Neural progenitor cell (in vitro differentiated cells): Measurements from ENCODE around the gene RNF4. TPM values are rescaled to one million over a fixed set of nuclear protein-coding genes. Genes with fewer than 3 reads are reported as not detected.
A peak's percentile ranks its signal among the peaks of the same experiment; 100 is the strongest.
"Not testable (repeated sequence)": the region's sequence is repeated elsewhere in the genome, so short reads cannot be mapped to it uniquely, and the experiment has no call there.

Experiments used
- DNase-seq: peaks from one replicate; pipeline ENCODE4 v3.0.0-alpha.2; 2016; ENCODE audit warnings: low spot score
- H2AFZ ChIP-seq: fragments of 200-600 bp; sonication (generic); replicated peaks from 2 replicates; pipeline ENCODE4 v1.6.1; 2016; ENCODE audit warnings: antibody characterized with exemption
- H3F3A ChIP-seq: fragments of 200-600 bp; sonication (generic); 2 replicates; pipeline ENCODE4 v1.6.1; 2016; ENCODE audit warnings: antibody characterized with exemption, low read depth
- H3K27ac ChIP-seq: fragments of 200-600 bp; sonication (generic); 2 replicates; pipeline ENCODE4 v1.5.1; 2016; ENCODE audit warnings: mild to moderate bottlenecking
- H3K27me3 ChIP-seq: fragments of 200-600 bp; sonication (generic); 2 replicates; pipeline ENCODE4 v1.6.1; 2016; ENCODE audit warnings: mild to moderate bottlenecking, moderate library complexity
- H3K36me3 ChIP-seq: fragments of 200-600 bp; sonication (generic); 2 replicates; pipeline ENCODE4 v1.5.1; 2016
- H3K4me1 ChIP-seq: fragments of 200-600 bp; sonication (generic); 2 replicates; pipeline ENCODE4 v1.6.1; 2016; ENCODE audit warnings: mixed run types
- H3K4me2 ChIP-seq: fragments of 200-600 bp; sonication (generic); 2 replicates; pipeline ENCODE4 v1.6.1; 2016
- H3K4me3 ChIP-seq: fragments of 200-600 bp; sonication (generic); 2 replicates; pipeline ENCODE4 v1.5.1; 2016
- H3K79me2 ChIP-seq: fragments of 200-600 bp; sonication (generic); 2 replicates; pipeline ENCODE4 v1.6.1; 2016; ENCODE audit warnings: low read depth
- H3K9ac ChIP-seq: fragments of 200-600 bp; sonication (generic); 2 replicates; pipeline ENCODE4 v1.6.1; 2016
- H3K9me3 ChIP-seq: fragments of 200-600 bp; sonication (generic); 2 replicates; pipeline ENCODE4 v1.5.1; 2016; ENCODE audit warnings: low read depth
- H4K20me1 ChIP-seq: fragments of 200-600 bp; sonication (generic); 2 replicates; pipeline ENCODE4 v1.6.1; 2016; ENCODE audit warnings: low read depth
- H3K27ac Mint-ChIP-seq: 3 replicates; pipeline ENCODE4 v1.8.0; 2021; ENCODE audit warnings: mixed read lengths
- H3K27me3 Mint-ChIP-seq: 2 replicates; pipeline ENCODE4 v1.8.0; 2022; ENCODE audit warnings: low read depth, mild to moderate bottlenecking, inconsistent platforms, moderate library complexity, mixed read lengths; ENCODE audit not compliant: insufficient read depth
- H3K36me3 Mint-ChIP-seq: 3 replicates; pipeline ENCODE4 v1.8.0; 2021; ENCODE audit warnings: mixed read lengths
- H3K4me1 Mint-ChIP-seq: 3 replicates; pipeline ENCODE4 v1.8.0; 2021; ENCODE audit warnings: mixed read lengths
- H3K4me3 Mint-ChIP-seq: 3 replicates; pipeline ENCODE4 v1.8.0; 2021; ENCODE audit warnings: mild to moderate bottlenecking, moderate library complexity, mixed read lengths
- H3K9me3 Mint-ChIP-seq: 3 replicates; pipeline ENCODE4 v1.8.0; 2020; ENCODE audit warnings: mixed read lengths
- EZH2 ChIP-seq: fragments of 200-600 bp; sonication (generic); IDR thresholded peaks from 2 replicates; pipeline ENCODE4 v1.6.1; 2017; ENCODE audit warnings: antibody characterized with exemption, mild to moderate bottlenecking, moderate library complexity
- EZH2phosphoT487 ChIP-seq: fragments of 200-600 bp; sonication (generic); IDR thresholded peaks from 2 replicates; pipeline ENCODE4 v1.6.1; 2017; ENCODE audit warnings: antibody characterized with exemption
- total RNA-seq: library from RNA; depleted of rRNA; stranded (reverse); fragments of >200 nt; gene quantifications from 2 replicates; pipeline ENCODE4 v1.2.3, GENCODE V29; 2015; ENCODE audit warnings: low replicate concordance
- TF ChIP-seq, protein P1 (sequence below): fragments of 200-600 bp; sonication (generic); IDR thresholded peaks from 2 replicates; pipeline ENCODE4 v1.5.1; 2017; ENCODE audit warnings: antibody characterized with exemption, mild to moderate bottlenecking

RNF4 gene
- total RNA-seq, 1 donor from 2014 or later: 73.8 TPM

DNA sequence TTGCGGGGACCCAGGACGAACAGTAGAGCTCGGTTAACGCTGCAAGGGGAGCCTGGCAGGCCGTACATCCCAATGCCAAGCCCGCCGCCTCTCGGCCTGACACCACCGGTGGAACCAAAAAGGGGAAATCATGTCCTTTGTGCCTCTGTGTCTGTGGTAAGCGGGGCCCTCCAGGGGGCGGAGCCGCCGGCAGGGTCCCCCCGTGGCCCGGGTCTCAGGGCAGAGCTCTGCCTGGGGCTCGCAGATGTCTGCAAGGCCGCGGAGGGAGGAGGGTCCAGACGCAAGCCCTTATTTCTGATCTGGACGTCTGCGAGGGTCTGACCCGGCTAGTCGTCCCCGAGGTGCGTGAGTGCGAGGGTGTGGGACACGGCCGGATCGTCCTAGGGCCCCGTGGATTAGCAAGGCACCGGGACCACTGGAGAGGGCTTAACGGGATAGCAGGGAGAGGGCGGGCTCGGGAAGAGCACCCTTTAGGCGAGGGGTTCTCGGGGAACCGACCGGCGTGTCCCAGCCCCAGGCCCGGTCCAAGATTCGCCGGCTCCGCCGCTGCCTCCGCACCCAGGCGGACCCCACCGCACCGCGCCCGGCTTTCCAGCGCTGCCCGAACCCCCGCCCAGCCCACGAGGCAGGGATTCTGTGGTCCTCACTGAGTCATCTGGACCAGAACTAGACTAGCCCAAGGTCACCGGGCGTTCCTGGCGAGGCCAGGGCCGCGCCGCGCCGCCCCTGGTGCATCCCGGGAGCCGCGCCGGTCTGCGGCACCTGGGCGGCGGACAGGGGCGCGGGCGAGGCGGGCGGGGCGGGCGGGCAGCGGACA is 66.7 kb downstream of the RNF4 start:
- Histone ChIP-seq H3K4me1 (peaks cover 11% of the 10 kb centered on the region), H3K27me3 (no peaks in the 10 kb centered on the region), H3K4me3 (peak overlapping the region; percentile 99), H2AFZ (peak overlapping the region; percentile 68), H4K20me1 (peaks cover 36% of the 10 kb centered on the region), H3K36me3 (no peaks in the 10 kb centered on the region), H3K27ac (peak overlapping the region; percentile 68), H3K9me3 (no peaks in the 10 kb centered on the region), H3F3A (peaks cover 28% of the 10 kb centered on the region), H3K9ac (peak overlapping the region; percentile 22), H3K79me2 (peaks cover 37% of the 10 kb centered on the region), H3K4me2 (peak overlapping the region; percentile 89)
- TF ChIP-seq EZH2 (no peak), EZH2phosphoT487 (no peak)
- TF ChIP-seq, protein P1, sequence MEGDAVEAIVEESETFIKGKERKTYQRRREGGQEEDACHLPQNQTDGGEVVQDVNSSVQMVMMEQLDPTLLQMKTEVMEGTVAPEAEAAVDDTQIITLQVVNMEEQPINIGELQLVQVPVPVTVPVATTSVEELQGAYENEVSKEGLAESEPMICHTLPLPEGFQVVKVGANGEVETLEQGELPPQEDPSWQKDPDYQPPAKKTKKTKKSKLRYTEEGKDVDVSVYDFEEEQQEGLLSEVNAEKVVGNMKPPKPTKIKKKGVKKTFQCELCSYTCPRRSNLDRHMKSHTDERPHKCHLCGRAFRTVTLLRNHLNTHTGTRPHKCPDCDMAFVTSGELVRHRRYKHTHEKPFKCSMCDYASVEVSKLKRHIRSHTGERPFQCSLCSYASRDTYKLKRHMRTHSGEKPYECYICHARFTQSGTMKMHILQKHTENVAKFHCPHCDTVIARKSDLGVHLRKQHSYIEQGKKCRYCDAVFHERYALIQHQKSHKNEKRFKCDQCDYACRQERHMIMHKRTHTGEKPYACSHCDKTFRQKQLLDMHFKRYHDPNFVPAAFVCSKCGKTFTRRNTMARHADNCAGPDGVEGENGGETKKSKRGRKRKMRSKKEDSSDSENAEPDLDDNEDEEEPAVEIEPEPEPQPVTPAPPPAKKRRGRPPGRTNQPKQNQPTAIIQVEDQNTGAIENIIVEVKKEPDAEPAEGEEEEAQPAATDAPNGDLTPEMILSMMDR: peak; percentile 32
- Mint-ChIP-seq H3K27ac (peak overlapping the region; percentile 99), H3K9me3 (no peaks in the 10 kb centered on the region), H3K4me3 (peak overlapping the region; percentile 97), H3K27me3 (peaks cover 7% of the 10 kb centered on the region), H3K4me1 (peaks cover 20% of the 10 kb centered on the region), H3K36me3 (peaks cover 4% of the 10 kb centered on the region)
- peak; percentile 73 for DNase-seq

DNA sequence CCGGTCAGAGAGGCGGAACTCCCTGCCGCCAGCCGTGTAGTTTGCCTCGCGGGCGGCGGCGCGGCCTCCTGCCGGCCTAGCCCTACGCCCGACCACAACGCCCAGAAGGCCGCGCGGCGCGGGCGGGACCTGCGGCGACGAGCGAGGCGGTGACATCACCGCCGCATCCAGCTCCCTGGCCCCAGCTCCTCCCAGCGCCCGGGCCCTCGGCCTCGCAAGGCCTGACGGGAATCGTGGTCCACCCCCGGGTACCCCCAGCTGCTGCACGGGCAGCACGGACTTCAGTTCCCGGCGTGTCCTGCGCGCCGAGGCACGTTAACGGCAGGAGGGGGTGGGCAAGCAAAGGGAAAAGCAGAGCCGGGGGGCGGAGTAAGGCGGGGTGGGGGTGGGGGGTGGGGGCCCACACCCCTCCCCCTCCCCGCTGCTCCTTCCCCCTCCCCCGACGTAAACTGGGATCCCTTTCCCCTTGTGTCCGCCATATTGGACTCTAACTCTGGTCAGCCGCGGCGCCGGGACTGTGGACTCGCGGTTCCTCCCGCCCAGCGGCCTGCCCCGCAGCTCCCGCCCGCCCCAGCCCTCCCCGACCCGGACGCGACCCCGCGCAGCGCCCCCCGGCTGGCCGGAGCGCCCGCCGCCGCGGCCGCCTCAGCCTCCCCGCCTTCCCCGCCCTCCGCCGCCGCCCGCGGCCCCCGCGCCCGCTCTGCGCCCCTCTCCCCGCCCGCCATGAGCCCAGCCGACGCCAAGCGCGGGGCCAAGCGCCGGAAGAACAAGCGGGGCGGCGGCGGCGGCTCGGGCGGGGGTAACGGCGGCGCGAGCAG is 67.5 kb downstream of the RNF4 start, which contains the start of gene FAM193A:
Gene FAM193A, plus strand, starts transcription at position 455 of the 818 bp plus-strand sequence. Its CDS starts 269 bp downstream, at position 724.
- no peaks in the 10 kb centered on the region for H3K9me3 ChIP-seq
- peaks cover 11% of the 10 kb centered on the region for H3K4me1 ChIP-seq
- no peaks in the 10 kb centered on the region for H3K27me3 ChIP-seq
- peak within 1 kb of the TSS; percentile 99 for H3K4me3 ChIP-seq
- Mint-ChIP-seq H3K9me3 (no peaks in the 10 kb centered on the region), H3K27me3 (peaks cover 7% of the 10 kb centered on the region), H3K4me3 (peak within 1 kb of the TSS; percentile 97), H3K36me3 (peaks cover 4% of the 10 kb centered on the region), H3K27ac (peak within 1 kb of the TSS; percentile 99), H3K4me1 (peaks cover 20% of the 10 kb centered on the region)
- peak within 1 kb of the TSS; percentile 95 for H3K9ac ChIP-seq
- peaks cover 28% of the 10 kb centered on the region for H3F3A ChIP-seq
- TF ChIP-seq, protein P1: no peak
- TF ChIP-seq EZH2 (no peak), EZH2phosphoT487 (no peak)
- peaks cover 41% of the 10 kb centered on the region for H4K20me1 ChIP-seq
- peak within 1 kb of the TSS; percentile 90 for H3K27ac ChIP-seq
- H3K36me3 ChIP-seq: no peaks in the 10 kb centered on the region
- DNase-seq: peak; percentile 100
- peak within 1 kb of the TSS; percentile 89 for H3K4me2 ChIP-seq
- peak within 1 kb of the TSS; percentile 68 for H2AFZ ChIP-seq
- peaks cover 45% of the 10 kb centered on the region for H3K79me2 ChIP-seq

DNA sequence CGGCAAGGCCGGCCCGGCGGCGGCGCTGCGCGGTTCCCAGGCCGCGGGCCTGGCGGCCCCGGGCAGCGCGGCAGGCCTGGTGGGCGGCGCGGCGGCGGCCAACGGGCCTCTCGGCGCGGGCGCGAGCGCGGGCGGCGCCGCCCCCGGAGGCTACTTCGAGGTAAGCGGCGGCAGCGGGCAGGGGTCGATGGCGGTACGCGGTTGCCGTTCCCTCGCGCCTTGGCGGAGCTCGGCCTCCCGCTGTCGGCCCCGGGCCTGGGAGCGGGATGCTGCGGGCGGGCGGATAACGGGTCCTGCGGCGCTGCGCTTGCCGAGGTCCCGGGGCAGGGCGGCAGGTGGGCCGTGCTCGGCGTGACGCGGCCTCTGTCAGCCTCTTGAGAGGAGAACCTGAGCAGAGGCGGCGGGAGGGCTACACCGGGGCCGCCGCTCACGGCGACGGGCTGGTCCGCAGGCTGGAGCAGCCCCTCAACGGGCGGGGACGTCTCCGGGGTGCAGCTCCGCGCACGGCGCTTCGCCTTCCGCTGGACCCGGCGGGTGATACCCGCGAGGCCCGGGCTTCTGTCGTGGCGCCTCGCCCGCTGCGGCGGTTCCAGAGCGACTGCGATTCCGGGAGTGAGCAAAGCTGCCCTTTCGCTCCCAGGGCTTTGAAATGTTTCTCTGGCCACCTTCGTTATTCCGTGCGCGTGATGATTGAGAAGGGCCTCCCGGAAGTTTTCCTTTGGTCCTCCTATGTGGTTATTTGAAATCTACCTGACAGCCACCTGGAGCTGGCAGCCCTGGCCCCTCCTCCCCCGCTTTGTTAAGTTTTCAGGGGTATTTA is 68.3 kb downstream of the RNF4 start:
- Mint-ChIP-seq H3K27ac (peak overlapping the region; percentile 92), H3K9me3 (no peaks in the 10 kb centered on the region), H3K27me3 (peaks cover 7% of the 10 kb centered on the region), H3K4me1 (peaks cover 20% of the 10 kb centered on the region), H3K4me3 (peak overlapping the region; percentile 96), H3K36me3 (peaks cover 4% of the 10 kb centered on the region)
- H2AFZ ChIP-seq: no peak overlapping the region
- H3K9ac ChIP-seq: peak overlapping the region; percentile 95
- peaks cover 50% of the 10 kb centered on the region for H4K20me1 ChIP-seq
- peak overlapping the region; percentile 89 for H3K27ac ChIP-seq
- H3F3A ChIP-seq: peaks cover 28% of the 10 kb centered on the region
- H3K79me2 ChIP-seq: peaks cover 53% of the 10 kb centered on the region
- no peak for DNase-seq
- H3K9me3 ChIP-seq: no peaks in the 10 kb centered on the region
- TF ChIP-seq, protein P1: no peak
- TF ChIP-seq EZH2phosphoT487: no peak
- no peak for TF ChIP-seq EZH2
- H3K4me1 ChIP-seq: peaks cover 11% of the 10 kb centered on the region
- peak overlapping the region; percentile 99 for H3K4me3 ChIP-seq
- no peaks in the 10 kb centered on the region for H3K27me3 ChIP-seq
- H3K4me2 ChIP-seq: peak overlapping the region; percentile 80
- no peaks in the 10 kb centered on the region for H3K36me3 ChIP-seq

DNA sequence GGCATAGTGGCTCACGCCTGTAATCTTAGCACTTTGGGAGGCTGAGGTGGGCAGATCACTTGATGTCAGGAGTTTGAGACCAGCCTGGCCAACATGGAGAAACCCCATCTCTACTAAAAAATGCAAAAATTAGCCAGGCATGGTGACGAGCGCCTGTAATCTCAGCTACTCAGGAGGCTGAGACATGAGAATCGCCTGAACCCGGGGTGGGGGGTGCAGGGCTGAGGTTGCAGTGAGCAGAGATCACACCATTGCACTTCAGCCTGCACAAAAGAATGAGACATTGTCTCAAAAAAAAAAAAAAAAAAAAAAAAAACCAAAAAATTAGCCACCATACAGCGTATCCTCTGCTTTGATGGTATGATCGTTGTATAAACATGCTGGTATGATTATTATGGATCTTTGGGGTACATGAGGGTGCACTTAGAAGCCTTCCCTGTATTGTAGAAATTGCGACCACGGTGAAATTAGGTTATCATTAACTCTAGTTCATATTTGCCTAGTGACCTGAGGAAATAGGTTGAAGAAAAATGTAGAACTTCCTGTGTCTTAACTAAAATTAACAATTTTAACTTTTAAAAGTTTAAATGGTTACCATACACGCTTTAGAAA is 74.8 kb downstream of the RNF4 start:
- not testable (repeated sequence) for DNase-seq, H3K4me2 ChIP-seq, H2AFZ ChIP-seq, H3K9me3 ChIP-seq, H3K27me3 ChIP-seq, H3F3A ChIP-seq, H3K4me3 ChIP-seq, H3K36me3 ChIP-seq, H3K27me3 Mint-ChIP-seq, H3K27ac Mint-ChIP-seq, H3K9ac ChIP-seq, H3K4me1 ChIP-seq, H3K4me1 Mint-ChIP-seq, H3K27ac ChIP-seq, H3K4me3 Mint-ChIP-seq
- Mint-ChIP-seq H3K9me3 (peaks cover 22% of the 10 kb centered on the region), H3K36me3 (peaks cover 22% of the 10 kb centered on the region)
- peaks cover 100% of the 10 kb centered on the region for H3K79me2 ChIP-seq
- peaks cover 75% of the 10 kb centered on the region for H4K20me1 ChIP-seq
